Hematopoietic multipotent progenitor cell (in vitro differentiated cells): ENCODE data around the gene HOXC5. TPM values are rescaled to one million over a fixed set of nuclear protein-coding genes. Genes with fewer than 3 reads are reported as not detected.

Experiments used
- small RNA-seq: library from RNA; depleted of rRNA; stranded (forward); fragments of <200 nt; gene quantifications from one replicate; pipeline ENCODE3, GENCODE V24; 2012
- total RNA-seq: library from RNA; depleted of rRNA; stranded (reverse); fragments of >200 nt; gene quantifications from one replicate; pipeline ENCODE4 v1.2.3, GENCODE V29; 2012

HOXC5 gene
- total RNA-seq, 1 donor: not detected

Small RNAs within 50 kb of the gene (small RNA-seq; reads per million reads assigned to genes)
- gene HOXC5: not detected
- not detected for gene MIR196A2
- gene MIR615: not detected

Other genes starting within 250 kb of the HOXC5 start
- not detected for gene HOXC13, start 94.2 kb upstream of the HOXC5 start, total RNA-seq
- not detected for gene HOXC12, start 78.1 kb upstream of the HOXC5 start, total RNA-seq
- under 0.01 TPM for gene HOXC11, start 59.9 kb upstream of the HOXC5 start, total RNA-seq
- not detected for gene HOTAIR, start 58.1 kb upstream of the HOXC5 start, total RNA-seq
- gene HOXC10, start 47.9 kb upstream of the HOXC5 start, total RNA-seq: not detected
- gene HOXC9, start 32.9 kb upstream of the HOXC5 start, total RNA-seq: not detected
- under 0.01 TPM for gene HOXC8, start 24.1 kb upstream of the HOXC5 start, total RNA-seq
- gene HOXC6, start 4.6 kb upstream of the HOXC5 start, total RNA-seq: not detected
- gene HOXC4, start 20.8 kb downstream of the HOXC5 start, total RNA-seq: under 0.01 TPM
- 23.4 TPM for gene SMUG1, start 155.9 kb downstream of the HOXC5 start, total RNA-seq
- gene CBX5, start 247.1 kb downstream of the HOXC5 start, total RNA-seq: 21.8 TPM
- 941 TPM for gene HNRNPA1, start 247.7 kb downstream of the HOXC5 start, total RNA-seq